ENCODE results near the gene BNC2.
A peak's percentile ranks its signal among the peaks of the same experiment; 100 is the strongest.

BNC2 gene

DNA sequence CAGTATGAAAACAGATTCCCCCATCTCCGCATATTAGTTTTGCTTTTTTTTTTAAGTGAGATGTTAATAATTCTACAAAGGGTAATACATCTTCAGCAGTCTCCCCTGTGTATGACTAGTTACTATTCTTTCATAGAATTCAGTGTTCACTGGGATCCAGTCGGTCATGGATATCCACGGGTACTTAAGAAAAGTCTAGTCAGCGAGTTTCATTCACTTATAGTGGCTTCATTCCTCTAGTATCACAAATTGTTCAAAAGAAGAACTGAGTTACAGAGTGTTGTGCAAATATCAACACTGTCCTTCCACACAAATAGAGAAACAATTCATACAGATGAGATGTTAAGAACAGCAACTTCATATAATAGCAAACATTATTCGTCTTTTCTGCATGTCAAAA lies 35.7 kb downstream of the BNC2 start:
- H3K4me3 ChIP-seq (ENCODE audit: low read depth, low read length), result no peak overlapping the region
- TF ChIP-seq, protein P1, sequence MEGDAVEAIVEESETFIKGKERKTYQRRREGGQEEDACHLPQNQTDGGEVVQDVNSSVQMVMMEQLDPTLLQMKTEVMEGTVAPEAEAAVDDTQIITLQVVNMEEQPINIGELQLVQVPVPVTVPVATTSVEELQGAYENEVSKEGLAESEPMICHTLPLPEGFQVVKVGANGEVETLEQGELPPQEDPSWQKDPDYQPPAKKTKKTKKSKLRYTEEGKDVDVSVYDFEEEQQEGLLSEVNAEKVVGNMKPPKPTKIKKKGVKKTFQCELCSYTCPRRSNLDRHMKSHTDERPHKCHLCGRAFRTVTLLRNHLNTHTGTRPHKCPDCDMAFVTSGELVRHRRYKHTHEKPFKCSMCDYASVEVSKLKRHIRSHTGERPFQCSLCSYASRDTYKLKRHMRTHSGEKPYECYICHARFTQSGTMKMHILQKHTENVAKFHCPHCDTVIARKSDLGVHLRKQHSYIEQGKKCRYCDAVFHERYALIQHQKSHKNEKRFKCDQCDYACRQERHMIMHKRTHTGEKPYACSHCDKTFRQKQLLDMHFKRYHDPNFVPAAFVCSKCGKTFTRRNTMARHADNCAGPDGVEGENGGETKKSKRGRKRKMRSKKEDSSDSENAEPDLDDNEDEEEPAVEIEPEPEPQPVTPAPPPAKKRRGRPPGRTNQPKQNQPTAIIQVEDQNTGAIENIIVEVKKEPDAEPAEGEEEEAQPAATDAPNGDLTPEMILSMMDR (IDR thresholded peaks at IDR 0.05; ENCODE audit: low read depth, low read length), result no peak

DNA sequence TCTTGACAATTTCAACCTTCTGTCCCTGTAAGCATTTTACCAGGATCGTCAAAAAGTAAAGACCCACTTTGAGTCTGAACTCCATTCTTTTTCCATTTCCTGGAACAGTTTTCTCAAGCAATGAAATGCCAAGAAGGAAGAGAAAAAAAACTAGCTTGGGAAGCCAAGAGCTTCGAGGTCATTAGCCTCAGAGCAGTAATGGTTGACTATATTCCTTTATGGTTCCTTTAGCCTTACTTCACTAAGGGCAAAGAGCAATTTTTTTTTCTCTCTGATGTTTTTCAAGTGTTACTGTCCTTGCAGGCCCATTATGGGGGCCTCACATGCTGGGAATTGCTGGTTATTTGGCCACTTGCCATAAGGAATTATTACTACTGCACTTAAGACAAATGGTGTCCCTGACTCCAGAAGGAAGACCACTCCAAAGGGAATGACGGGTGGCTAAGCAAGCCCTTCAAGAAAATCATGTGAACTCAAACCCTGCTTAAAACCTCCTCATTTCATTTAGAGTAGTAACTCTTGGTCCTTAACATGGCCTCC lies 37.1 kb downstream of the BNC2 start:
- TF ChIP-seq, protein P1 (IDR thresholded peaks at IDR 0.05; ENCODE audit: low read depth, low read length), result no peak
- H3K4me3 ChIP-seq (ENCODE audit: low read depth, low read length), result no peak overlapping the region

DNA sequence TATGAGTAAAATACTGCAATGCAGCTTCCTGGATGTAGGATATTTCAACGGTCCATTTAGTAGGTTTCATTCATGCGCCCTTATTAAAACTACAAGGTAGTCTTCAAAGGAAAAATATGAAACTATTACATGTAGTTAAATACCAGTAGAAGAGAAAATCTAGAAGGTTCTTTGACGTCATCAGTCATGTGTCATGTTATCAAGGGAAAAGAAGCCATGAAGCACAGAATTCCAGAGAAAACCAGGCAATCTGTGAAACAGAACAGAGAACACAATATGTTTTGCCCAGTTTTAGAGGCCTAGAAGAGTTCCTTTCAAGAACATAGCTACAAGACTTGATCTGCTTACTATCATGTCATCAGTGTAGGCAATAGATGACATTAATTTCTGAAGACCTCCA lies 38.4 kb downstream of the BNC2 start:
- TF ChIP-seq, protein P1 (IDR thresholded peaks at IDR 0.05; ENCODE audit: low read depth, low read length), result no peak
- no peak overlapping the region for H3K4me3 ChIP-seq (ENCODE audit: low read depth, low read length)

DNA sequence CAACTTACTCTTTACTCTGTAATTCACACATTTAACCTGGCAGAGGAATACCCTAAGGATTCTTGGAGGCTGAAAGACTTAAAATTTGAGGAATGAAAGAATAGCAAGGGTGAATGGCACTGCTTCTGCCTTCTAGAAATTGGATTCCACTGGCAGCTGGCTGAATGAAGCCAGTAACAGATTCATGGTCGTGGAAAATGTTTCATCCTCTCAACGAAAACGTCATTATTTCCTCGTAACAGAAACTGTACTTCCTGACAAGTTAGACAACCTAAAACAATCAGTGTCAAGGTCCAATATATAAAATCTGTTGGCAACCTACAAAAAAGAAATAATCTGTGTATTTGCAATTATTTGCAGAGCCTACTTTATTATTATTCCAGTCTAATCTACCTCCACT lies 39.7 kb downstream of the BNC2 start:
- H3K4me3 ChIP-seq (ENCODE audit: low read depth, low read length), result no peak overlapping the region
- TF ChIP-seq, protein P1 (IDR thresholded peaks at IDR 0.05; ENCODE audit: low read depth, low read length), result no peak

DNA sequence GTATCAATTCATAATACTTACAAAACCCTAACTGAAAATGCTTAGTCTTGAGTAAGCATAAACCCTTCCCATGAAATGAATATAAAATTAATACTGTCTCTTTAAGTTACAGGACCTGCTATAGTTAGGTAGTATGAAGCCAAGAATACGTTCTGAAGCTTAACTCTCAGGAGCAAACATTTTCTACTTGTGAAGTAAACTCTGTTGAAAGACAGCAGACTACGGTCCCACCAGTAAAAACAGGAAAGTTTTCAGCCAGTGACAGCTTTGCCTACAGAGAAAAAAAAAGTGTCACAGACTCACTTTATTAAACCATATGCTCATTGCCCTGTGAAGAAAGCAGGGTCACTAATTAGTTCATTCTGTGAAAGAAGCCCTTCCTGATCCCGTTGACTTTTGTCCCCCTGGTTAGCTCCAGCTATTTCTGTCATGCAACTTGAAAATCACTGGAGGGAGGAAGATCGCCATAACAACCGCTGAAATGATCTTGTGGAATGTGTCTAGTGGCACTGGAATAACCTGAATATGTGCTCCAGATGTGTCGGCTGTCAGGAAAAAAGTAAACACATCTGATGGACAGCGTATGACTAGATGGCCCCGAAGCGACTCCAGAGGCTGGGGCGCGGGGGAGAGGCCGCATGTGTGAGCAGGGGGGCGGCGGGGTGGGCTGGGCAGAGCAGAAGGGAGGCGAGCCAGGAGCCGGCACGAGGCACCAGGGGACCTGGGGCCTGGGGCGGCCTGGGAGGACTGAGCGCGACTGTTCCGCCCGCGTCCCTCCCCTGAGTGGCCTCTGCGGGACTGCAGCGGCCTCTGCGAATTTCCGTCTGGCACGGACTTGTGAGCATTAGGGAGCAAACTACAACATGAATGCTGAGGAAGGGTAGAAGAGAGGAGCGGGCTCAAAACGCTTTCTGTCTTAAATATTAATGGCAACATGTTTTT lies 41.9 kb downstream of the BNC2 start:
- H3K4me3 ChIP-seq (ENCODE audit: low read depth, low read length), result peak overlapping the region; percentile 41
- TF ChIP-seq, protein P1 (IDR thresholded peaks at IDR 0.05; ENCODE audit: low read depth, low read length), result no peak

- peak overlapping the region; percentile 18; the same call in 1 of the 2 replicates for H3K4me3 ChIP-seq (ENCODE audit: low read depth, low read length)
- TF ChIP-seq, protein P1 (IDR thresholded peaks at IDR 0.05; ENCODE audit: low read depth, low read length), result no peak
Observed at GRCh38 chr9:16825971-16826625, 44.4 kb downstream of the BNC2 start.
